HG03139 (cell line): Measurements from ENCODE around the gene HMGCR.
"Not testable (repeated sequence)": the region's sequence is repeated elsewhere in the genome, so short reads cannot be mapped to it uniquely, and the experiment has no call there.

Experiments used
- ATAC-seq: cut with Tn5 transposase; IDR thresholded peaks from one replicate; pipeline ENCODE4 v1.9.1; 2021; ENCODE audit not compliant: unreplicated experiment

Gene HMGCR

GRCh38 chr5:75336615-75337336 is at the start of gene HMGCR:
Gene HMGCR, plus strand, starts transcription at chr5:75337220. Its CDS starts 5,386 bp downstream, at chr5:75342606.
- peak; percentile 98 for ATAC-seq

- not testable (repeated sequence) for ATAC-seq
These were observed 45.2 kb upstream of the HMGCR start for GRCh38 chr5:75291844-75292243.

GRCh38 chr5:75300084-75300483 is 36.9 kb upstream of the HMGCR start:
- ATAC-seq = no peak

- ATAC-seq = no peak
These were observed 33.6 kb upstream of the HMGCR start for GRCh38 chr5:75303419-75303818.

GRCh38 chr5:75304486-75304885 is 32.5 kb upstream of the HMGCR start:
- ATAC-seq = not testable (repeated sequence)

GRCh38 chr5:75306746-75307145 is 30.3 kb upstream of the HMGCR start:
- no peak for ATAC-seq

- no peak for ATAC-seq
These were observed 26.8 kb upstream of the HMGCR start for GRCh38 chr5:75310212-75310611.

GRCh38 chr5:75319148-75319547 is 17.9 kb upstream of the HMGCR start:
- not testable (repeated sequence) for ATAC-seq

GRCh38 chr5:75319638-75320037 is 17.4 kb upstream of the HMGCR start:
- ATAC-seq = no peak

- no peak for ATAC-seq
These were observed 16.6 kb upstream of the HMGCR start for GRCh38 chr5:75320371-75320770.

- no peak for ATAC-seq
These were observed 15.0 kb upstream of the HMGCR start for GRCh38 chr5:75322066-75322465.

- ATAC-seq = no peak
These were observed 12.2 kb upstream of the HMGCR start for GRCh38 chr5:75324791-75325190.

GRCh38 chr5:75325242-75325641 is 11.8 kb upstream of the HMGCR start:
- no peak for ATAC-seq

- no peak for ATAC-seq
These were observed 6.6 kb upstream of the HMGCR start for GRCh38 chr5:75330404-75330803.

GRCh38 chr5:75331095-75332090 is 5.6 kb upstream of the HMGCR start:
- ATAC-seq = no peak

GRCh38 chr5:75333759-75334158 is 3.3 kb upstream of the HMGCR start:
- ATAC-seq = not testable (repeated sequence)

- not testable (repeated sequence) for ATAC-seq
These were observed 2.6 kb upstream of the HMGCR start for GRCh38 chr5:75334413-75334812.

- no peak for ATAC-seq
These were observed 1.5 kb upstream of the HMGCR start for GRCh38 chr5:75335486-75335885.

- no peak for ATAC-seq
These were observed 937 bp upstream of the HMGCR start for GRCh38 chr5:75335952-75336614.

GRCh38 chr5:75337366-75338021 is 474 bp downstream of the HMGCR start:
- ATAC-seq = peak; percentile 1

GRCh38 chr5:75338408-75338807 is 1.4 kb downstream of the HMGCR start:
- no peak for ATAC-seq
